GM18526 (cell line): ENCODE results near the gene LIPN.

Source experiments
- POLR2A ChIP-seq: IDR thresholded peaks from 3 replicates; pipeline ENCODE4 v1.6.1; 2011; ENCODE audit not compliant: insufficient read length; ENCODE audit errors: extremely low read depth

The LIPN gene

GRCh38 chr10:88763441-88763840, 3.6 kb downstream of the LIPN start:
- TF ChIP-seq POLR2A: no peak

GRCh38 chr10:88764110-88764509, 4.3 kb downstream of the LIPN start:
- no peak for TF ChIP-seq POLR2A

GRCh38 chr10:88765816-88766215, 6.0 kb downstream of the LIPN start:
- no peak for TF ChIP-seq POLR2A

- no peak for TF ChIP-seq POLR2A
Measured at GRCh38 chr10:88769384-88769783, 9.6 kb downstream of the LIPN start.

GRCh38 chr10:88781206-88781605, 21.4 kb downstream of the LIPN start:
- no peak for TF ChIP-seq POLR2A

- no peak for TF ChIP-seq POLR2A
Measured at GRCh38 chr10:88782222-88782621, 22.4 kb downstream of the LIPN start.

- TF ChIP-seq POLR2A: no peak
Measured at GRCh38 chr10:88783724-88784123, 23.9 kb downstream of the LIPN start.

GRCh38 chr10:88786032-88786770, 26.4 kb downstream of the LIPN start:
- no peak for TF ChIP-seq POLR2A

GRCh38 chr10:88787463-88787862, 27.6 kb downstream of the LIPN start:
- TF ChIP-seq POLR2A: no peak

- no peak for TF ChIP-seq POLR2A
Measured at GRCh38 chr10:88788924-88789323, 29.1 kb downstream of the LIPN start.

- TF ChIP-seq POLR2A: no peak
Measured at GRCh38 chr10:88791924-88792323, 32.1 kb downstream of the LIPN start.

- no peak for TF ChIP-seq POLR2A
Measured at GRCh38 chr10:88792661-88793060, 32.8 kb downstream of the LIPN start.

- no peak for TF ChIP-seq POLR2A
Measured at GRCh38 chr10:88793712-88794299, 34.0 kb downstream of the LIPN start.

- TF ChIP-seq POLR2A: no peak
Measured at GRCh38 chr10:88794731-88795130, 34.9 kb downstream of the LIPN start.

- TF ChIP-seq POLR2A: no peak
Measured at GRCh38 chr10:88800152-88801125, 40.6 kb downstream of the LIPN start.
